NB4 (cell line): ENCODE data around the gene FMNL2.

Experiments used
- DNase-seq: peaks from one replicate; pipeline ENCODE4 v3.0.0; 2010; ENCODE audit warnings: low read depth
- H3K4me3 ChIP-seq: one replicate; pipeline ENCODE4 v1.5.1; 2011; ENCODE audit warnings: mild to moderate bottlenecking, low read depth, low read length, moderate library complexity
- MYC ChIP-seq: IDR thresholded peaks from 2 replicates; pipeline ENCODE4 v1.6.1; 2011; ENCODE audit warnings: low read depth, low read length
- POLR2A ChIP-seq: IDR thresholded peaks from 2 replicates; pipeline ENCODE4 v1.6.1; 2011; ENCODE audit warnings: mild to moderate bottlenecking; ENCODE audit not compliant: insufficient read length; ENCODE audit errors: extremely low read depth
- TF ChIP-seq, protein P1 (sequence below): IDR thresholded peaks from 2 replicates; pipeline ENCODE4 v1.6.1; 2011; ENCODE audit warnings: low read depth, low read length
- TF ChIP-seq, protein P2 (sequence below): IDR thresholded peaks from one replicate; pipeline ENCODE4 v1.5.1; 2012; ENCODE audit warnings: low read depth, low read length

The FMNL2 gene

DNA sequence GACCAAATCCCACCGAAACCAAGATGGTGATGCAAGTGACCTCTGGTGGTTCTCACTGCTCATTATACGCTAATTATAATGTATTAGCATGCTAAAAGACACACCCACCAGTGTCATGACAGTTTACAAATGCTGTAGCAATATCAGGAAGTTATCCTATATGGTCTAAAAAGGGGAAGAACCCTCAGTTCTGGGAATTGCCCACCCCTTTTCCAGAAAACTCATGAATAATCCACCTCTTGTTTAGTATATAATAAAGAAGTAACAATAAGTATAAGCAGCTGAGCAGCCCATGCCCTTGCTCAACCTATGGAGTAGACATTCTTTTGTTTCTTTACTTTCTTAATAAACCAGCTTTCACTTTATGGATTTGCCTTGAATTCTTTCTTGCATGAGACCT is 31.0 kb upstream of the FMNL2 start:
- DNase-seq, result no peak
- TF ChIP-seq, protein P1, sequence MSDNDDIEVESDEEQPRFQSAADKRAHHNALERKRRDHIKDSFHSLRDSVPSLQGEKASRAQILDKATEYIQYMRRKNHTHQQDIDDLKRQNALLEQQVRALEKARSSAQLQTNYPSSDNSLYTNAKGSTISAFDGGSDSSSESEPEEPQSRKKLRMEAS, result no peak
- TF ChIP-seq MYC, result no peak
- no peak for TF ChIP-seq POLR2A
- TF ChIP-seq, protein P2, sequence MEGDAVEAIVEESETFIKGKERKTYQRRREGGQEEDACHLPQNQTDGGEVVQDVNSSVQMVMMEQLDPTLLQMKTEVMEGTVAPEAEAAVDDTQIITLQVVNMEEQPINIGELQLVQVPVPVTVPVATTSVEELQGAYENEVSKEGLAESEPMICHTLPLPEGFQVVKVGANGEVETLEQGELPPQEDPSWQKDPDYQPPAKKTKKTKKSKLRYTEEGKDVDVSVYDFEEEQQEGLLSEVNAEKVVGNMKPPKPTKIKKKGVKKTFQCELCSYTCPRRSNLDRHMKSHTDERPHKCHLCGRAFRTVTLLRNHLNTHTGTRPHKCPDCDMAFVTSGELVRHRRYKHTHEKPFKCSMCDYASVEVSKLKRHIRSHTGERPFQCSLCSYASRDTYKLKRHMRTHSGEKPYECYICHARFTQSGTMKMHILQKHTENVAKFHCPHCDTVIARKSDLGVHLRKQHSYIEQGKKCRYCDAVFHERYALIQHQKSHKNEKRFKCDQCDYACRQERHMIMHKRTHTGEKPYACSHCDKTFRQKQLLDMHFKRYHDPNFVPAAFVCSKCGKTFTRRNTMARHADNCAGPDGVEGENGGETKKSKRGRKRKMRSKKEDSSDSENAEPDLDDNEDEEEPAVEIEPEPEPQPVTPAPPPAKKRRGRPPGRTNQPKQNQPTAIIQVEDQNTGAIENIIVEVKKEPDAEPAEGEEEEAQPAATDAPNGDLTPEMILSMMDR, result no peak
- no peak overlapping the region for H3K4me3 ChIP-seq

DNA sequence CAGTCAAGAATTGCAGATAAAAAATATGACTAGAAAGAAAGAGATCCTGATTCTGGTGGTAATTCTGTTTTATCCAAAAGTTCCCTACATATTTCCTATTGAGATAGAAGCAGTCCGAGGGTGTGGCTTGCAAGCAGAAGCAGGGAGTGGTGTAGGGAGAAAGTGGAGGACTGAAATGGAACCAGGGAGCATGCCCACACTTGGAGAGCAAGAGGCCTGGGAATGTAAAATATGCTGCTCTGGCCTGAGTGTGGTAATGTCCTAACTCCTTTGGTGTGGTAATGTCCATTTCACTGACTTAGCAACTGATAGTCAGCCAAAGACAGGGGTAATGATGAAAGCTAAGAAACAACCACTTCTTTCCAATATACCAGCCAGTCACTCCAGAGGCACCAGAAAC is 30.1 kb upstream of the FMNL2 start:
- H3K4me3 ChIP-seq, result no peak overlapping the region
- DNase-seq, result no peak
- TF ChIP-seq, protein P1, result no peak
- no peak for TF ChIP-seq POLR2A
- TF ChIP-seq, protein P2, result no peak
- no peak for TF ChIP-seq MYC

DNA sequence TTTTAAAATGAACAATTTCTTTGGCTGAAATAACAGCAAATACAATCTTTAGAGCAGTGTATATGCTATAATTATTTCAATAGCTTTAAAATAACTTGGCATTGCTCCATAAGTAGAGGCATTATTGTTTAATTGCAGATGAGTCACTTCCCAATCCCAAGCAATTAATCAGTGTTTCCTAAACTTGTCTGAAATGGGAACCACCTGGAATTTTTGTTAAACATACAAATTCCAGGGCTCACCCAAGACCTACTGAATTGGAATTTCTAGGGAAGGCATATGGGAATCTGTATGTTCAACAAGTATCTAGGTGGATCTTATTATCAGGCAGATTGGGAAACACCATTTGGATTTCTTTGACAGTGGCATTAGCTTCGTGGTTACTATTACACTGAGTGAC is 27.1 kb upstream of the FMNL2 start:
- no peak for DNase-seq
- no peak overlapping the region for H3K4me3 ChIP-seq
- TF ChIP-seq POLR2A, result no peak
- TF ChIP-seq, protein P2, result no peak
- TF ChIP-seq, protein P1, result no peak
- TF ChIP-seq MYC, result no peak

DNA sequence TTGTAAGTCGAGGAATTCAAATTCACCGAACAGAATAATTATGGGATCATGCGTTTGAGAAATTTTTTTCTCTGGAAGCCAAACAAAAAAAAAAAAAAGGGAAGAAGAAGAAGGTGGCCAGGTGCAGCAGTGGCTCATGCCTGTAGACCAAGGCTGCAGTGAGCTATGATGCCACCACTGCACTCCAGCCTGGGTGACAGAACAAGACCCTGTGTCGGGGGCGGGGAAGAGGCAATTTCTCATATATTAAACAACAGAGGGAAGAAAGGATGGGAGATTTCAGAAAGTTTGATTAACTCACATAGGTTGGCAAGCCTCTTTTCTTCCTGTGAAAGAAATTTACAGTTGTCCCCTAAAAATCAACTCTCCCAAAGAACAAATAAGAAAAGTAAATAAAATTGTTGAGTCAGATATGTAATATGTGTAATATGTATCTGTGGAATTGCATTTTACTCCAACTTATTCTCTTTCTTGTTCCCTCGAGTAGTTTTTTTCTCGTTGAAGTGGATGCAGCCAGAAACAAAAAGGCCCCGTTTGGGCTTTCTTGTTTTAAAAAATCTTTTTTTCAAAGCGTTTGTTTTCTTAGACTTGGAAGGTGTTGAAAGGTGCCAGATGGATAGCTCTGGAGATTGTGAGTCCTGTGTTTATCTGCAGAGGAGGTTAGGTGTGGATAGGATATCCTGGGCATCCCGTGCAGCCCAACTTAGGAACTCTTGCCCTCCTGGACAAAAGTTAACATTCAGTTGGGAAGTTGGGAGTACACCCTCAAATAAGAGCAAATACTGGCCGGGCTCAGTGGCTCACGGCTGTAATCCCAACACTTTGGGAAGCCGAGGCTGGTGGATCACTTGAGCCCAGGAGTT is 25.4 kb upstream of the FMNL2 start:
- TF ChIP-seq MYC (no peak), POLR2A (no peak)
- TF ChIP-seq, protein P2, result no peak
- TF ChIP-seq, protein P1, result no peak
- H3K4me3 ChIP-seq, result no peak overlapping the region
- DNase-seq, result no peak

DNA sequence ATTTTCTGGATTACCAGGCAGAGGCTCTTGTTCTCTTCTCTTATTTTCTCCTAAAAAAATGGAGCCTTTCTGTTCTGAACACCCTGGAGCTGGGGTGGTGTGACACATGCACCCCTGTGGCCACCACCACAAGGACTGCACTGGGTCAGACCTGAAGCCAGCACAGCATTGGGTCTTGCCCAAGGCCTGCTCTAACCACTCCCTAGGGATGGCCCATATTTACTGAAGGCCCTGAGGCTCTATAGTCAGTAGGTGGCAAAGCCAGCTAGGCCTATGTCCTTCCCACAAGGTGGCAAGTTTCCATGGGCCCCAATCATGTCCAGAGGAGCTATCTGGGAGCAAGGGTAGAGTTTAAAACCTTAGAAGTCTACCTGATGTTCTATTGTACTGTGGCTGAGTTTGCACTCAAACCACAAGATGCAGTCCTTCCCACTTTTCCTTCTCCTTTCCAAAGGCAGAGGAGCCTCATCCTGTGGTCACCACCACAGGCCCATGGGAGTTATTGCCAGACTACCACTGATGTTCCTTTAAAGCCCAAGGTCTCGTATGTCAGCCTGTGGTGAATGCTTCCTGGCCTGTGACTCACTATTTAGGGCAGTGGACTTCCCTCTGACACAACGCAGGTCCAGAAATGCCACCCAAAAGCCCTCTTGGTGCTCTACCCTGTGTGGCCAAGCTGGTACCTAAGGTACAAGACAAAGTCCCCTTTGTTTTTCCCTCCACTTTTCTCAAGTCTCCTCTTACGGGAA is 15.0 kb upstream of the FMNL2 start:
- H3K4me3 ChIP-seq, result no peak overlapping the region
- peak; percentile 64 for DNase-seq
- TF ChIP-seq, protein P1, result no peak
- TF ChIP-seq MYC (no peak), POLR2A (no peak)
- TF ChIP-seq, protein P2, result no peak
